IPS-18c (cell line): ENCODE data around the gene C1orf50.
"Not testable (repeated sequence)": the region's sequence is repeated elsewhere in the genome, so short reads cannot be mapped to it uniquely, and the experiment has no call there.

Experiments used
- H3K4me3 ChIP-seq: 2 replicates; pipeline ENCODE4 v1.7.0; 2013; ENCODE audit warnings: low read depth, mild to moderate bottlenecking, low read length, moderate library complexity; ENCODE audit not compliant: insufficient read depth
- H3K9me3 ChIP-seq: one replicate; pipeline ENCODE4 v1.6.1; 2013; ENCODE audit warnings: mild to moderate bottlenecking, low read length, moderate library complexity; ENCODE audit not compliant: control insufficient read depth, insufficient read depth

Gene C1orf50

DNA sequence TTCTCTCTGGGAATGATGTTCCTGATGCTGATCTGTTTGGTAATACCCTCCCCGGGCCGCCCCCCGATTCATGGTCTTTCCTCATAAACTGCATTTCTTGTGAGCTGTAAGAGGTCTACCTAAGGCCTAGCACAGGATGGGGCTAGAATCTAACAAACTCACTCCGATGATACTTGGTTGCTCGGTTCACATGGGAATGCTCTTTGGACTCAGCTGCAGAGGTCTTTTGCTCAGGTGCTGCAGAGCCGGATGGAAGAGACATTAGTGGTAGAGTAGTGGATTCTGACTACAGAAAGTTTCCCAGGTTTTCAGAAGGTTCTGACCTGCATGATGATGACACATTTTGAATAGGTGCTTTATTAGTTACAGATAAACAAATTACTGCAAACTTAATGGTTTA lies 9.5 kb downstream of the C1orf50 start:
- no peaks in the 10 kb centered on the region for H3K9me3 ChIP-seq
- no peak overlapping the region for H3K4me3 ChIP-seq

DNA sequence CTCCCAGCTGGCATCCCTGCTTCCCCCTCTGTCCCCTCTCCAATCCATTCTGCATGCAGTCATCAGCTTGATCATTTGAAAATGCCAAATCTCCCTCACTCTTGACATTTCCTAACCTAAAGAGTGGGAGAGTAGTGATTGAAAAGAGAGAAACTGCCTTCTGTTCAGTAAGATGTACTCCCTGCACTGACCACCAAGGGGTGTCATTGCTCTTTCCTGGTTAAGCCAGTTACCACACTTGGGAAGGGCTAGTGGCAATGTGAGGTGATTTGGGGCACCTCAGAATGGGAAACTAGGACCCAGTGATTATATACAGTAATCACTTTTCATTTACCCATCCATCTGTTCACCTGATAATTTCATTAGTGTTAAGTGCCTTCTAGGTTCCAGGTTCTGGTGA lies 10.8 kb downstream of the C1orf50 start:
- Histone ChIP-seq H3K4me3 (no peak overlapping the region), H3K9me3 (no peaks in the 10 kb centered on the region)

DNA sequence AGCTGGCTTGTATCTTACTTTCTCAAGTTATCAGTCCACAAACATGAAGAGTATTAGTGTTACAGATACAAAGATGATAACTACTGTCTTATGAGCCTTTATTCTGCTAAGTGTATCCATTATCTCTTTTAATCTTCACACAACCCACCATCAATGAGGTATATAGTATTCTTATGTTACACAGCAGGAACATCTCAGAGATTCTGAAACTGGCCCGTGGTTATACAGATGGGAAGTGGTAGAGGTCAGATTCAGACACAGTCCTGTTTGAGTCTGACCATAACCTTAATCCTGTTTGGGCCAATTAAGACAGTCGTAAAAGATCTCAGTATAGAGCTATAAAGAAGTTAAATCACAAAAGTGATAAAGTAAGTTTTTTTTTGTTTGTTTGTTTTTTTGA lies 12.7 kb downstream of the C1orf50 start:
- Histone ChIP-seq H3K9me3 (no peaks in the 10 kb centered on the region), H3K4me3 (no peak overlapping the region)

- Histone ChIP-seq H3K9me3 (no peaks in the 10 kb centered on the region), H3K4me3 (no peak overlapping the region)
These were observed 13.1 kb downstream of the C1orf50 start for GRCh38 chr1:42780176-42780575.

DNA sequence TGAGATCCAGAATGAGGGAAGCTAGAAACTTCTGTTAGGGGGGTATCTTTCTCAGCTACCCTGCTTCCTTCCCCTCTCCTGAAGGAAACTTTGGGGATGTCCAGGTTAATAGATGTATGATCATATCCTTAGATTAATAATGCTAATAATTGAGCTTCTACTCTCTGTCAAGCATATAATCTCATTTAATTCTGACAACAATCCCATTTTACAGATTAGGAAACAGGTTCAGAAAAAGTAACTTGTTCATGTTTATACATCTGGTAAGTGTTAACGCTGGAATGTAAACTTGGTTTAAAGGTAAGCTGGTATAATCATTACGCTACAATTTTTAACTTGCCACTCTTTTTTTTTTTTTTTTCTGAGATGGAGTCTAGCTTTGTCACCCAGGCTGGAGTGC lies 16.0 kb downstream of the C1orf50 start:
- no peaks in the 10 kb centered on the region for H3K9me3 ChIP-seq
- H3K4me3 ChIP-seq, result no peak overlapping the region

- no peak overlapping the region for H3K4me3 ChIP-seq
These were observed 17.5 kb downstream of the C1orf50 start for GRCh38 chr1:42784547-42784945.

GRCh38 chr1:42784946-42785693 lies 18.1 kb downstream of the C1orf50 start, which contains the start of gene TMEM269:
TSS of gene TMEM269 (plus strand) at chr1:42784991. CDS start at chr1:42789894, 4,903 bp downstream.
- Histone ChIP-seq H3K9me3 (no peaks in the 10 kb centered on the region), H3K4me3 (no peak within 1 kb of the TSS)

More at GRCh38 chr1:42784547-42784945, 17.5 kb downstream of the C1orf50 start:
- H3K9me3 ChIP-seq, result no peaks in the 10 kb centered on the region

GRCh38 chr1:42786097-42786496 lies 19.0 kb downstream of the C1orf50 start:
- Histone ChIP-seq H3K4me3 (no peak overlapping the region), H3K9me3 (no peaks in the 10 kb centered on the region)

DNA sequence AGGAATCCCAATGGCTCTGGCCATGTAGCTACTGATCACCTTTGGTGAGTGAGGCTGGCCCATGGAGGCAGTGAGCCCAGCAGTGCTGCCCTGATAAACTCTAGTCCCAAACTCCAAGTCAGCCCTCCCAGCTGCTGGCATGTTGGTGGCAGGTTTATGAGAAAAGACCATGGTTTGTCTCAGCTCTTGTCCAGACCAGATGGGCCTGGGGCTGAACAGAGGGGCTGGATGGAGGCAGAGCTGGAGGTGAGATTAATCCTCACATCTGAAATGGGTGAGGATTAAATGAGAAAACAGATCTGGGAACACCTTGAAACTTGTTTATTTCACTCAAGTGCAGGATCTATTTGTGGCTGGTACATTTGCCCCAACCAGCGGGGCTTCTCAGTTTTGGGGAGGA lies 21.0 kb downstream of the C1orf50 start:
- no peaks in the 10 kb centered on the region for H3K9me3 ChIP-seq

DNA sequence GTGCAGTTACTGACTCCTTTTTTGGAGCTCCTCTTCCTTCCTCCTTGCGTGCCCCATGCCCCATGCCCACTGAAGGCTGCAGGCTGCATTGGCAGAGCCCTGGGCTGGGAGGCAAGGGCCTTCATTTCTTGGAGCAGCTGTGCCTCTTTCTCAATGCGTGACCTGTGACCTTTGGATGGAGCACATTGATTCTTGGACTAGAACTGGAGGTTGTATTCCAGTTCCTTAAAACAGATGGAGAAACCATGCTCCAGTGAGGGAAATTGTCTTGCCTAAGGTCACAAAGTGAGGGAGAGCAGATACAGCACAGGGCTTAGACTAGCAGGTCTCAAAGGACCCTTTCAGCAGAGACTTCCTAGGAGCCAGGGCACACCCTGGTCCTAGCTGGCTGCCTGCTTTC lies 26.8 kb downstream of the C1orf50 start:
- Histone ChIP-seq H3K4me3 (no peak overlapping the region), H3K9me3 (no peaks in the 10 kb centered on the region)

More for the DNA sequence above, 21.0 kb downstream of the C1orf50 start:
- H3K4me3 ChIP-seq, result no peak overlapping the region

- no peaks in the 10 kb centered on the region for H3K9me3 ChIP-seq
- no peak overlapping the region for H3K4me3 ChIP-seq
These were observed 30.4 kb downstream of the C1orf50 start for GRCh38 chr1:42797414-42797813.

GRCh38 chr1:42797979-42798378 lies 30.9 kb downstream of the C1orf50 start:
- Histone ChIP-seq H3K9me3 (no peaks in the 10 kb centered on the region), H3K4me3 (no peak overlapping the region)

- no peaks in the 10 kb centered on the region for H3K9me3 ChIP-seq
- H3K4me3 ChIP-seq, result no peak overlapping the region
These were observed 34.9 kb downstream of the C1orf50 start for GRCh38 chr1:42801832-42802473.

DNA sequence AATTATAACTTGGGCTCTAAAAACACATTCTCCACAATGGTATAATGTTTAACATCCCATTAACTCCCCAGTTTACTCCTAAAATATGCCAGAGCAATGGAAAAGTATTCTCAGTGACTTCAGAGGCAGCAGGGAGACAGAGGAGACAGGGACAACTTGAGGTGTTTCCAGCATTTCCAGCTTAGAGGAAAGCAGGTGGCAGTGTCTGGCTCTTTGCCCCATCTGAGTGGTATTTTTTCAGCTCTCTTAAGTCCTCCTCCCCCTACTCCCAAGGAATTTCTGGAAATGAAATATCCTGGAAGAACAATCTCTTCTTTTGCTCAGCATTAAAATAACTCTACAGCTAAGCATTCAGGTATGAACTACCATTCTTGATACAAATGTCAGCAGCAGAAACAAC lies 39.1 kb downstream of the C1orf50 start:
- Histone ChIP-seq H3K9me3 (no peaks in the 10 kb centered on the region), H3K4me3 (no peak overlapping the region)

- H3K9me3 ChIP-seq, result no peaks in the 10 kb centered on the region
- H3K4me3 ChIP-seq, result no peak overlapping the region
These were observed 39.5 kb downstream of the C1orf50 start for GRCh38 chr1:42806593-42806992.

DNA sequence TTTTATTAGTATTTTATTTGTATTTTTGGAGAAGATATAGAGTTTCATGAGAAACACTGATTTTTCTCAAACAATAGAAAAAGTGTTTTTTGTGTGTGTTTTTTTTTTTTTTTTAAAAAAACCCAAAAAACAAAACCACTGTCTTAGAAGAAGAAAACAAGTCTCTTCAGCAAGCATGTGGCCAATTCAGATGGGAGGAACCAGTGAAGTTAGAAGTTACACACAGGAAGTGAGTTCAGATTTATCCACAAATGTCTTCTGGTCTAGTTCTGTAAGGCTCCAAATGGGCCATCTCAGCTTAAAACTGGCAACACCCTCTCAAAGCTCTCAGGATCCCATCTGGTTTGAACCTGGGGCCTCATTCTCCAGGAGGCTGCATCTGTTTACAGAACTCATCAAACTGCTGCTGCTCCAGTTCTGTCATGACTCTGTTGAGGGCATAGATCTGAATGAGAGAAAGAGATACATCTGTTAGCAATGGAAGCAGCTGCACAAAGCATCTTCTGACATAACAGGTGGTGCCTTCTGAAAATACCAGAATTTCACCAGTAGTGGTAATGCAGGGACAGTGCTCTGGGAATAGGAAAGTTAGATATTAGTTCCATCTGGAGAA lies 40.1 kb downstream of the C1orf50 start:
- no peaks in the 10 kb centered on the region for H3K9me3 ChIP-seq
- no peak overlapping the region for H3K4me3 ChIP-seq

- not testable (repeated sequence) for H3K4me3 ChIP-seq, H3K9me3 ChIP-seq
These were observed 47.8 kb downstream of the C1orf50 start for GRCh38 chr1:42814815-42815214.

DNA sequence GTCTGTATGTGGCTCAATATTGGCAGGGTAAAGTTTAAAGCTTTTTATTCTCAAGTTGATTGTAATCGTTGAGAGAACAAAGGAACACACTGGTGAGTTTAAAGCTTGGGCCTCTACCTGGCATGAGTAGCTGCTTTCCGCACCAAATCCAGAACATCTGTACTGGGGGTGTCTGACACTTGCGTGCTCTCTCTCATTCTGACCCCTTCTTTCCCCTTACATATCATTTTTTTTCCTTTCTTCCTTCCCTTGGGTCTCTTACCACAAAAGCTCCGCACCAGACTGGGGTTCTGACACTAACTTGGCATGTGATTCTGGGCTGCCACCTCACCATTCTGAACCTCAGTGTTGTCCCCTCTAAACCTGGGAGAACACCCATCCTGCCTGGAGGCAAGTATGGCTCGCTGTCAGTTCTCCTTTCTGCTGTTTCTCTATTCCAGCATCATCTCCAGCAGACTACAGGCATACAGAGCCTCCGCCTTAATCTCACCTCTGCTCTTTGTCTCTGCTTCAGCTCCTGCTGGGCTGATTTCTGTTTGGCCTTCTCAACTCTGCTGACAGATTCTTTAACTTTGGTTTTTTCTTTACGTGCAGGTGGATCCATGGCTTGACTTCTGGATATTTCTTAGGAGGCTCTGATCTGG lies 49.0 kb downstream of the C1orf50 start:
- Histone ChIP-seq H3K4me3 (peak overlapping the region; percentile 88), H3K9me3 (no peaks in the 10 kb centered on the region)
